GM23248 (cell line): ENCODE measurements around the gene SAMD13.

ENCODE experiments used
- EZH2 ChIP-seq: fragments of 200-600 bp; sonication (generic); IDR thresholded peaks from 2 replicates; pipeline ENCODE4 v1.6.1; 2018; ENCODE audit warnings: antibody characterized with exemption, mild to moderate bottlenecking; ENCODE audit not compliant: insufficient read depth, poor library complexity, severe bottlenecking
- EZH2phosphoT487 ChIP-seq: fragments of 200-600 bp; sonication (generic); IDR thresholded peaks from 2 replicates; pipeline ENCODE4 v1.6.1; 2018; ENCODE audit warnings: antibody characterized with exemption, moderate library complexity, mild to moderate bottlenecking, low read depth; ENCODE audit not compliant: insufficient read depth

DNA sequence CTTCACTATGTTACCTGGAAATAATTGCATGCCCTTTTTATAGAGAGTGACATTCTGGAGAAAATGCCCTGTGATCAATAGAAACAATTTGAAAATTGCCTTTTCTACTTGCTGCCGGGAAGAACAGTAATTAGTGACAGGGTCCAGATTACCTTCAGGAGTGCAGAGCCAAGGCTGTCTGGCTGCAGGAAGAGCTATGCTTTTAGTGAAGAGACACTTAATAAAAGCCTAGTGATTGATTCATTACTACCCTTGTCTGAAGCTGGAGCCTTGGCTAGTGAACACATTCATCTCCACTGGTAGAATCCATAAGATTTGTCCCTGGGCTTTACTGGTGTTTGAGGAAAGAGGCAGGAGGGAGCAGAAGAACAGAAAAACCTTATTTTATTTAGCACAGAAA, 83.8 kb downstream of the SAMD13 start:
- TF ChIP-seq EZH2phosphoT487 (no peak), EZH2 (no peak)
